Activated T-helper 2 cell treated with anti-CD3 and anti-CD28 coated beads, Interferon-gamma antibody, Interleukin-2, Interleukin-4, amounts not matched to agents 10 μg/mL and 5 μg/mL and 100 μg/mL, durations not matched to agents 14 hours and 24 hours and 36 hours (primary cell): Measurements from ENCODE around the gene PHRF1. TPM values are rescaled to one million over a fixed set of nuclear protein-coding genes. Genes with fewer than 3 reads are reported as not detected.

Experiments used
- DNase-seq: peaks from one replicate; pipeline ENCODE4 v3.0.0; 2021; ENCODE audit warnings: low spot score
- H3K27ac Mint-ChIP-seq: one replicate; pipeline ENCODE4 v1.8.0; 2021; ENCODE audit warnings: mixed read lengths
- H3K27me3 Mint-ChIP-seq: one replicate; pipeline ENCODE4 v1.8.0; 2021; ENCODE audit warnings: low read depth, mixed read lengths
- H3K36me3 Mint-ChIP-seq: one replicate; pipeline ENCODE4 v1.8.0; 2021; ENCODE audit warnings: low read depth, mixed read lengths
- H3K4me1 Mint-ChIP-seq: one replicate; pipeline ENCODE4 v1.8.0; 2021; ENCODE audit warnings: low read depth, mixed read lengths
- H3K4me3 Mint-ChIP-seq: one replicate; pipeline ENCODE4 v1.8.0; 2021; ENCODE audit warnings: low read depth, mild to moderate bottlenecking, moderate library complexity, mixed read lengths
- H3K9me3 Mint-ChIP-seq: one replicate; pipeline ENCODE4 v1.8.0; 2021; ENCODE audit warnings: mixed read lengths
- intact Hi-C: fragments of 100-400 bp; cut with micrococcal nuclease; formaldehyde crosslinking; loops from one replicate; pipeline ENCODE4 v1.15.1; 2023
- total RNA-seq: library from RNA; stranded (reverse); gene quantifications from 2 replicates; pipeline ENCODE4 v1.2.3, GENCODE V29; 2022

PHRF1 gene
- total RNA-seq, 1 donor from 2014 or later = 54.0 TPM

DNA sequence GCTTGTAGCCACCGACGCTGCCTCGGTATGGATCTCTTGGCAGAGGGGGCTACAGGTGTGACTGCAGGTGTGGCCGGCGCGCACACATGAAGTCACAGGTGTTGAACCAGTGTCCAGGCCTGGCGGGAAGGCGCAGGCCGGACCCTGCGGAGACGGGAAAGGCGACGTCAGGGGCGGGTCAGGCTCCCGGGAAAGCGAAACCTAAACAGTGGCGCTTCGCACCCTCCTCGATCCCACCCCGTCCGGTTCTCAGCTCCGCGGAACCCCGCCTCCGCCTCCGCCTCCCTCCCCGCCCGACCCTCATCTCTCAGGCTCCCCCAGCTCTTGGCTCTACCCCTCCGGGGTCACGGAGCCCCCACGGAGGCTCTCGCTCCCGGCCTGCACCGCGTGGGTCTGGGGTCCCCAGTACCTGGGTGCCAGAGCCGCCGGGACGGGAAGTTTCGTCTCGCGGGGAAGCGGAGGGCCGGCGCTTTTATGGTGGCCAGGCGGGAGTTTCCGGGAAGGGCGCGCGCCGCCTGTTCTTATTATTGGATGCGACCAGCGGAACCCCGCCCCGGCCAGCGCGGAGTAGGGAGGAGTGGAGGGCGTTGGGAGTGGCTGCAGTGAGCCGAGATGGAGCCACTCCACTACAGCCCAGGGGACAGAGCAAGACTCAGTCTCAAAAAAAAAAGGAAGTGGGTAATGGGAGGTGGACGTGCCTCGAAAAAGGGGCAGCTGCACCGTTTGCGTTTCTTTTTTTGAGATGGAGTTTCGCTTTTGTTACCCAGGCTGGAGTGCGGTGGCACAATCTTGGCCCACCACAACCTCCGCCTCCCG lies 39.4 kb downstream of the PHRF1 start, which contains the start of gene IRF7:
Gene IRF7, minus strand, starts transcription at position 447 of the 816 bp plus-strand sequence. CDS start 586 bp downstream, outside the sequence.
- peak; percentile 85 for DNase-seq
- Mint-ChIP-seq H3K36me3 (peaks cover 23% of the 10 kb centered on the region), H3K27me3 (no peaks in the 10 kb centered on the region), H3K4me3 (peak within 1 kb of the TSS; percentile 85), H3K9me3 (no peaks in the 10 kb centered on the region), H3K4me1 (peaks cover 8% of the 10 kb centered on the region), H3K27ac (peak within 1 kb of the TSS; percentile 69)
- intact Hi-C loops = loop anchor here (10.0 kb wide), 1 partner anchor 109 kb away; no protein-coding TSS in a partner anchor

DNA sequence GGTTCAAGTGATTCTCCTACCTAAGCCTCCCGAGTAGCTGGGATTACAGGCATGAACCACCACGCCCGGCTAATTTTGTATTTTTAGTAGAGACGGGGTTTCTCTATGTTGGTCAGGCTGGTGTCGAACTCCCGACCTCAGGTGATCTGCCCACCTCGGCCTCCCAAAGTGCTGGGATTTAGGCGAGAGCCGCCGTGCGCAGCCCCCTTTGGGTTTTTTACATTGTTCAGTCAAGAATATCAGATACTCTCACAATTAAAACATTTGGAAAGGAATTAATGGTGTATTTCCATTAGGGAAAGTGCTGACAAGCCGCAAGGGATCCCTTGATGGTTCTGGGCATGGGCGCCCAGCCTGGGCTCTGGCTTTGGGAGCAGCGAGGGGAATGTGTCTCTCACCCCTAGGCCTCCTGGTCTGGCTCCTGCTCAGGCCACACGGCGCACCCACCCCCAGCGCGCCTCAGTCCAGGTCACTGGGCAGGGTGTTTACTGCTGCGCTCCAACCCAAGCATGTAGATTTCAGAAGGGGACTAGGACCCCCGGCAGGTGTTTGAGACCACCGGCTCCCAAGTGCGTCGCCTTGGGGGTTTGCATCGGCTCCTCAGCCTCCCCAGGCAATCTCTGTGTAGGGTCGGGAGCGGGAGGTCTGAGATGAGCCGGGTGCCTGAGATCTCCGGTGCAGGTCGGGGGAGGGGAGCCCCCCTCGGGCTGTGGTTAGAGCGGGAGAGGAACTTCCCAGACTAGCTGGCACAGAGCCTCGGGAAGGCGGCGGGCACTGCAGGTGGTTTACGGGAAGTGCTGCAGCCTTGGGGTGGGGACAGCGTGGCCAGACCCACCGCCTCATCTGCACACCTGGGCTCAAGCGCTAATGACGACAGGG lies 40.3 kb downstream of the PHRF1 start:
- H3K27ac Mint-ChIP-seq = peak overlapping the region; percentile 66
- peaks cover 16% of the 10 kb centered on the region for H3K36me3 Mint-ChIP-seq
- H3K9me3 Mint-ChIP-seq = no peaks in the 10 kb centered on the region
- peaks cover 8% of the 10 kb centered on the region for H3K4me1 Mint-ChIP-seq
- H3K4me3 Mint-ChIP-seq = peak overlapping the region; percentile 85
- intact Hi-C loops = loop anchor here (10.0 kb wide), 1 partner anchor 108 kb away; no protein-coding TSS in a partner anchor
- no peaks in the 10 kb centered on the region for H3K27me3 Mint-ChIP-seq
- DNase-seq = no peak

DNA sequence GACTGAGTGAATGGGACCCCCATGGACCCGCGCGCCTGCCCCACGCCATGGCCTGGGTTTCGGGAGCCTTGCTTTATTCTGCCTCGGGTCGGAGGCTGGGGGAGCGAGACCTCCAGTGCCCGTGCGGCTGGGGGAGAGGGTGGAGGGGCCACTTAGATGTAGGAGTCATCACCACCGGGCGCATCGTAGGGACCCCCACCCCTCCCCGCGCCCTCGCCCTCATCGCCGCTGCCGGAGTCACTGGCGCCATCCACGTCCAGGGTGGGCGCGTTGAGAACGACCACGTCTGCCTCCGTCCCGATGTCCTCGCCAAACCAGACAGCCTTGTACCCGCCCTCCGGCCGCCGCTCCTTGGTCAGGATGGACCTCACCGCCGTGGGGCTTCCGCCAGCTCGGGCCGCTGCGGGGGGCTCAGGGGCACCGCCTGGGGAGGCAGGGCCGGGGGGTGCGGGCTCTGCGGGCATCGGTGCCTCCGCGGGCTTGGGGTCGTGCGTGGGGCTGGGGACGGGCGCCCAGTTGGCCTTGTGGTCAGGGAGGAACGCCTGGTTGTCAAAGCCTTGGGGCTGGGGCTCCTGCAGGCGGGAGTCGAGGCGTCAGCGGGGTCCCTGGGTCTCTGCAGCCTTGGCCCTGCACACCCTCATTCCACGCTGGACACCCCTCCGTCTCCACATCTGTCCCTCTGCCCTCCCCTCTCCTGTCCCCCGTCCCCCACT lies 41.1 kb downstream of the PHRF1 start:
- no peak for DNase-seq
- no peak overlapping the region for H3K4me3 Mint-ChIP-seq
- H3K36me3 Mint-ChIP-seq = peaks cover 8% of the 10 kb centered on the region
- H3K27me3 Mint-ChIP-seq = no peaks in the 10 kb centered on the region
- H3K4me1 Mint-ChIP-seq = peaks cover 8% of the 10 kb centered on the region
- intact Hi-C loops = loop anchor here (10.0 kb wide), 1 partner anchor 107 kb away; no protein-coding TSS in a partner anchor
- H3K27ac Mint-ChIP-seq = no peak overlapping the region
- H3K9me3 Mint-ChIP-seq = no peaks in the 10 kb centered on the region

DNA sequence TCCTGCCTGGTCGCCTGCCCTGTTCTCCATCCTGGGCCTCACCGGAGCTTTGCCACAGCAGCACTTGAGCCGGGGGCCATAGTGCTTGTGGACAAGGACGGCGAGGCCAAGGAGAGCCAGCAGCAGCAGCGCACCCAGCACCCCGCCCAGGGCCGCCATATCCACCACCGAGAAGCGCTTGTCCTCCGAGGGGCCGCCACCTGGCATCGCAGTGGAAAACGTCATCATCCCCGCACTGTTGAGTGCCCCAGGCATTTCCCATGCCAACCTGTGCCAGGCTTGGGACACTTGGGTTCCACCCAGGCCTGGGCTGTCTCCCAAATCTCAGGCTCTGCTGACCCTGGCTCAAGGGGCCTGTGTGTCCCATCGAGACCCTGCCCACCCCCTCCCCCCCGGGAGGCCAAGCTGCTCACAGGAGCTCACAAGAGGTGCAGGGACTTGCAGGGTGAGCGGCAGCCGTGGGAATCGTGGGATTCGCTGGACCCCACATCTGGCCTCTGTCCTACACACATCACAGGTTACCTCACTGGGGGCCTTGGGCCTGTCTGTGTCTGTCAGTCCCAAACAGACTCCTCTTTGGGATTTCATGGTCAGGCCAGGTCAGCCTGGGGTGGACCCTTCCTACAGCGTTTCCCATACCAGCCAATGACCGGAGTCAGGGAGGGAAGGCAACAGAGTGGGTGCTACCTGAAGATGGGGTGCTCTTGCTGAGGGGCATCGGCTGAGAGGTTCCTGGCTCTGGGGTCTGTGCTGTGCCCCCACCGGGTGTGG lies 41.8 kb downstream of the PHRF1 start:
- intact Hi-C loops = loop anchor here (10.0 kb wide), 1 partner anchor 107 kb away; no protein-coding TSS in a partner anchor
- Mint-ChIP-seq H3K27ac (no peak overlapping the region), H3K36me3 (peaks cover 7% of the 10 kb centered on the region), H3K27me3 (no peaks in the 10 kb centered on the region), H3K4me1 (peaks cover 8% of the 10 kb centered on the region), H3K4me3 (no peak overlapping the region), H3K9me3 (no peaks in the 10 kb centered on the region)
- DNase-seq = no peak

DNA sequence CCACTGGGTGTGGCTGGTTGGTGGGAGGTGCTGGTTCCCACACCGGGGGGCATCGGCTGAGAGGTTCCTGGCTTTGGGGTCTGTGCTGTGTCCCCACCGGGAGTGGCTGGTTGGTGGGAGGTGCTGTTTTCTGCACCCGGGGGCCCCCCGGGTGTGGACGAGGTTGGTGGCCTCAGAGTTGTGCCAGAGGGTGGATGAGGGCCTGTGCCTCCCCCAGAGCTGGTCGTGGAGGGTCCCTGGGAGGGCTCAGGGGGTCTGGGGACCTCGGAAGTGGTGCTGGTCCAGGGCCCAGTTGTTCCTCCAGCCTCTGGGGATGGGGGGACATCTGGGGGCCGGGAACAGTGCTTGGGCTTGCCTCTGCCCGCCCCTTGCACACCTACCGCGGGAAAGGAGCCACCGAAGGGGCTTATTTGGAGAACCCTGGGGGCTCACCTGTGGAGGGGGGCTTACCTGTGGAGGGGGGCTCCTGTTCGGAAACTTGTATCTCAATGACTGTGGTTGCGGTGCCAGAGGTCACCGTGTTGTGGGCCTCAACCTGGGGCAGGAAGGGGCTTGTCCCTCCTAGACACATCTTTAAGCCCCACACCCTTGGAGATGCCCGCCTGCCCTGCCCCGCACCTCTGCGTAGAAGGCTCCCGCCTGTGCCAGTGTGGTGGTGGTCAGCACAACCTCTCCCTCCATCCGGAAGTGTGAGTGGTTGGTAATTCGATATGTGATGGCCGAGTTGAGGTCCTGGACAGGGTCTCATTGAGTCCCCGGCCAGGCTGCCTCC lies 42.8 kb downstream of the PHRF1 start:
- Mint-ChIP-seq H3K9me3 (no peaks in the 10 kb centered on the region), H3K27ac (no peak overlapping the region), H3K36me3 (peaks cover 6% of the 10 kb centered on the region), H3K4me1 (peaks cover 7% of the 10 kb centered on the region), H3K4me3 (no peak overlapping the region), H3K27me3 (no peaks in the 10 kb centered on the region)
- intact Hi-C loops = loop anchor here (10.0 kb wide), 1 partner anchor 106 kb away; no protein-coding TSS in a partner anchor
- DNase-seq = no peak

DNA sequence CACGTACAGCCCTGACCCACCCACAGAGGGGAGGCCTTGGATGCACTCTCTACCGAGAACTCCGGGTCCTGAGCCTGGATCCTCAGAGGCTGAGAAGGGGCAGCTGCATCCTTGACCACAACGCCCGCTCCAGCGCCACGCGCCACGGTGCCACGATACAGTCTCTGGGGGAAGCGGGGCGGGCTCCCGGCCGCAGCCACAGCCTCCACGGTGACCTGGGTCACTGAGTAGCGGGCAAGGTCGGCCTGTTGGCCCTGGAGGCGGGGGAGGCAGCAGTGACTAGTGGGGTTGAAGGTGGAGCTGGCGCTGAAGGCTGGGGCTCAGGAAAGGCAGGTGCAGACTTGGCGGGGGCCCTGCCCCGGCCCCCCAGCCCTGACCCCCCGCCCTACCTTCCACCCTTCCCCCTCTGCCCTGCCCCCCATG lies 43.4 kb downstream of the PHRF1 start:
- H3K27me3 Mint-ChIP-seq = no peaks in the 10 kb centered on the region
- no peak overlapping the region for H3K4me3 Mint-ChIP-seq
- no peak overlapping the region for H3K27ac Mint-ChIP-seq
- no peak for DNase-seq
- no peaks in the 10 kb centered on the region for H3K9me3 Mint-ChIP-seq
- intact Hi-C loops = loop anchor here (10.0 kb wide), 1 partner anchor 105 kb away; no protein-coding TSS in a partner anchor
- peaks cover under 1% of the 10 kb centered on the region for H3K36me3 Mint-ChIP-seq
- peaks cover 4% of the 10 kb centered on the region for H3K4me1 Mint-ChIP-seq

DNA sequence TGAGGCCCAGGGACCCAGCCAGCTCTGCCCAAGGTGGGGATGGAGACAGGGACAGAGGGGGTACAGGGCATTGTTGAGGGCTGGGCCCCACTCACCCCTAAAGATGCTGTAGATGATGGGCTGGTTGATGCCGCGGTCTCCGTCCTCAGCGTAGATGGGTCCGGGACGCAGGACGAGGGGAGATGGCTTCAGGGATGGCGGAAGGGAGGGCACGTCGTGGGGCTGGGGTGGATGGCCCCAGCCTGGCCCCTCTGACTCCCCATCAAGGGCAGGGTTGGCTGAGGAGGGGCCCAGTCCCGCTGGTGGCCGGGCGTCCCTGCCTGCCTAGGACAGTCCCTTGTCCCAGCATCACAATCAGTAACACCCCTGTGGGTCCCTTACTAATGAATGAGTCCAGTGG lies 43.9 kb downstream of the PHRF1 start:
- Mint-ChIP-seq H3K4me1 (peaks cover 4% of the 10 kb centered on the region), H3K27ac (no peak overlapping the region), H3K9me3 (no peaks in the 10 kb centered on the region), H3K27me3 (no peaks in the 10 kb centered on the region), H3K4me3 (no peak overlapping the region), H3K36me3 (no peaks in the 10 kb centered on the region)
- intact Hi-C loops = no loop called here
- no peak for DNase-seq

DNA sequence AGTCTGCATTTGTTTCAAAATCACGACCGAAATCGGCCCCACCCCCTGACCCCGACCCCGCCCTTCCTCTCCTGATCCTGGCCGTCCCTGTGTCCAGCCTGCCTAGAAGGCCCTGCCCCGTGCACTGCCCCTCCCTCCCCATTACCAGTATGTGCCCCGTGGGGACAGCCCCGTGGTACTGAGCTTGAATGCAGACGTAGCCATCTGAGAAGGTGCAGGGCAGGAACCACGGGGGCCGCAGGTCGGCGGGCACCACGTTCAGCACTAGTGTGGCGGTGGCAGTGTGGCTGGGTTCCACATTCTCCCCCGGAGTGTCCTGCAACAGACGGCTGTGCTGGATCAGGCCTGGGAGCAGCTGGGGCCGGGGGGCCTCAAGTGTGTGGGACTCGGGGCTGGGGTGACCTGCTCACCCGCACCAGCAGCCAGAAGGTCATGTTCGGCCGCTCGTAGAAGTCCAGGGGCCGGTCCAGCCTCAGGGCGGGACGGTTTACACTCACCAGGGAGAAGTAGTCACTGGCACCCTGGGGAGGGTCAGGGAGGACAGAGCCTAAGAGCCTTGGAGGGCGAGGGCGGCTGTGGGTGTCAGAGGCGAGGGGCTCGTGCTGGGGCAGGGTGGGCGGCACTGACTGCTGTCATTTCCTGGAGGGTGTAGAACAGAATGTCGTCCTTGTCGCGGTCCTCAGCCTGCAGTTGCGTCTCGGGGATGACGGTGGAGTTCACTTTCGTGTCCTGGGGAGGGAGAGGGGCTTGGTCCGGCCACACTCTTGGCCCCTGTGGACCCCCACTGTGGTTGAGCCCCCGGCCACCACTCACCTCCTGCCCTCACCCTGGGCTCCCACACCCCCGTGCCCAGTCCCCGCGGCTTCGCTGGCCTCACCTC lies 44.9 kb downstream of the PHRF1 start:
- Mint-ChIP-seq H3K36me3 (no peaks in the 10 kb centered on the region), H3K4me3 (no peak overlapping the region), H3K27me3 (no peaks in the 10 kb centered on the region), H3K27ac (no peak overlapping the region), H3K4me1 (peaks cover 4% of the 10 kb centered on the region), H3K9me3 (no peaks in the 10 kb centered on the region)
- intact Hi-C loops = no loop called here
- DNase-seq = no peak

DNA sequence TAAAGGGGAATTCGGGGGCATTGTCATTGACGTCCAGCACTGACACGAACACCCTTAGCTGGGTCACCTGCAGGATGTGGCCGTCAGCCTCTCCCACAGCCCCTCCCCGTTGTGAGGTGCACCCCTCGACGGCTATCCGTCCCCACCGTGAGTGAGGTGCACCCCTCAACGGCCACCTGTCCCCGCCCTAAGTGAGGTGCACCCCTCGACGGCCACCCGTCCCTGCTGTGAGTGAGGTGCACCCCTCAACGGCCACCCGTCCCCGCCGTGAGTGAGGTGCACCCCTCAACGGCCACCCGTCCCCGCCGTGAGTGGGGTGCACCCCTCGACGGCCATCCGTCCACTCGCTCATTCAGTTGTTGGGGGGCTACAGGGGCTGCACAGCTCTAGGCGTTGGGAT lies 45.6 kb downstream of the PHRF1 start:
- no peak overlapping the region for H3K4me3 Mint-ChIP-seq
- DNase-seq = no peak
- intact Hi-C loops = no loop called here
- no peaks in the 10 kb centered on the region for H3K9me3 Mint-ChIP-seq
- H3K27me3 Mint-ChIP-seq = no peaks in the 10 kb centered on the region
- H3K36me3 Mint-ChIP-seq = no peaks in the 10 kb centered on the region
- no peak overlapping the region for H3K27ac Mint-ChIP-seq
- no peaks in the 10 kb centered on the region for H3K4me1 Mint-ChIP-seq

DNA sequence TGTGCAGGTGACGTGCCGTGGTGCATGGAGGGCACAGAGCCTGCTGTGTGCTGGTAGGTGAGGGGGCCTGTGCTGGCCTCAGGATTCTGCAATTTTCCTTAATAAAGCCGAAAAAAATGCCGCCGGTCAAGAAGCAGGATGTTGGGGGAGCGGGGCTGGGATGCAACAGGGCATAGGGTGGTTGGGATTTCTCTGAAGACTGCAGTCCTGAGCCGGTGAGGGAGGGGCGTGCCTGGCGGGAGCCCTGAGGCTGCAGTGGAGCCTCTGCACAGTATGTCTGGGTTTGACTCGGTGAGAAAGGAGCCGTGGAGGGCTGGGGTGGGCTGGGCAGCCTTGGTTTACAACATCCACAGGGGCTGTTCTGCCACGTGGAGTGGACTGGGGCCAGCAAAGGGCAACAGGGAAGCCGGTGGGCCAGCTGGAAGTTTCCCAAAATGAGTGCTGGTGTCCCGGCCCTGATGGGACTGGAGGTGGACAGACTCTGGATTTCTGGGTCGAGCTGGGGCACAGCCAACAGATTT lies 47.1 kb downstream of the PHRF1 start:
- no peaks in the 10 kb centered on the region for H3K9me3 Mint-ChIP-seq
- H3K27me3 Mint-ChIP-seq = peaks cover 10% of the 10 kb centered on the region
- no peak overlapping the region for H3K27ac Mint-ChIP-seq
- peaks cover 6% of the 10 kb centered on the region for H3K36me3 Mint-ChIP-seq
- peaks cover 7% of the 10 kb centered on the region for H3K4me1 Mint-ChIP-seq
- intact Hi-C loops = no loop called here
- no peak overlapping the region for H3K4me3 Mint-ChIP-seq
- no peak for DNase-seq
